GM18909 (cell line): Measurements from ENCODE around the gene OR5D16.
"Not testable (repeated sequence)": the region's sequence is repeated elsewhere in the genome, so short reads cannot be mapped to it uniquely, and the experiment has no call there.

Experiments used
- ATAC-seq: cut with Tn5 transposase; IDR thresholded peaks from one replicate; pipeline ENCODE4 v1.9.1; 2021; ENCODE audit warnings: mild to moderate bottlenecking; ENCODE audit not compliant: unreplicated experiment, poor library complexity

The OR5D16 gene

DNA sequence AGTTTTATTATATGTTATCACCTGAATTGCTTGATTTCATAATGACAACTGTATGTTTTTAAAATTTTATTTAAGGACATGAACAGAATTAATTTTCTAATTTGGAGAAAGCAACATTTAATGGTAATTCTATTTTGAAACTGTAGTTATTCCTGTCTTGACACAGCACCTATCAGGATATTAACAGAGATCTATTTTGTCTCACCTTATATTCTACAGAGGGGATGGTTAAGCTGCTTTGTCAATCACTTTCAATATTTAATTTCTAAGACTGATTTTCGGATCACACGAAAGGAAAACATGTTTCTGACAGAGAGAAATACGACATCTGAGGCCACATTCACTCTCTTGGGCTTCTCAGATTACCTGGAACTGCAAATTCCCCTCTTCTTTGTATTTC, at the start of gene OR5D16:
Gene OR5D16, plus strand, starts transcription at position 301 of the 400 bp plus-strand sequence. Its CDS starts 0 bp downstream, at position 301.
- no peak for ATAC-seq

DNA sequence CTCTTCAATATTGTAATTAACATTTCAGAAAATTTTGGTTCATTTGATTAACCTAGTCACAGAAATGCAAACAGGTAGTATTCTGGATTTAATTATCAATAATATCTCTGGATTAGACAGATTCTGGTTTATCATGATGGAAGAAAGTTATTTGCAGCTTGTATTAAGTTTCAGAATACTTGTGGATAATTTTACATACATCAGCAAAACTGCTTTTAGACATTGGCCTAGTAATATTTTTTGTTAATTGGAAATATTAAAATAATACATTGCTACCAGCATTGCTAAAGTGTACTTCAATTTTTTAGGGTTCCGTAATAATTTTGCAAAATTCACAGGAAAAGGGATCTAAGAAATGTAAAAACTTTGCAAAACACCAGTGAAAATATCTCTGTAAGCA, 46.9 kb upstream of the OR5D16 start:
- ATAC-seq, result no peak

DNA sequence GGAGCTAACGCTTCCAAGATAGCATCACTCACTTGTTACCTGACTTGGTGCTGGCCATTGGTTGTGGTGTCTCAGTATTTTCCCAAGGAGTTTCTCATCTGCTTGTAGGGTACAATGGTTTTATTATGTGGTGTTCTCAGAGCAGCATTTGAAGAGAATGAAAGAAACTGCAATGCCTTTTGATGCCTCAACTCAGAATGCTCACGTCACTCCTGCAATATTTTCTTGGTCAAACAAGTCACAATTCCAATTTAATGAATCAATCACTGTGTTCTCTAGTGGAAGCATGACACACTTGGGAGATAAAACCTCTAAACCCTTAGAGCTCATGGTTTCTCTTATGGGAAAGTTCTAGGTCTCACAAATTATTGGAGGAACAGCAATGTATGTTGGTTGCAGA, 45.2 kb upstream of the OR5D16 start:
- ATAC-seq, result no peak

DNA sequence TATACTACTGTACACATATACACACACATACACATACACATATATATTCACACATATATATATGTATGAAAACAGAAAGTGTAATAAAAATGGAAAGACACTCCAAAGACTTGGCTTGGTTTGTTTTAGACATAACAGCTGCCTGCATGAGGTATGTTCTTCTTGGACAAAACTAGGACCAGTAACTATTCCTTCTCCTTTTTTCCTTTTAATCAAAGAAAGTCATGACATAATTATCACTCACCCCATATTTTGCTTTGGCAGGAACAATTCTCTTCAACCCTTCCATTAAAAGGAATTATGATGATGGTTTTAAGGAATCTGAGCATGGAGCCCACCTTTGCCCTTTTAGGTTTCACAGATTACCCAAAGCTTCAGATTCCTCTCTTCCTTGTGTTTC, 43.3 kb upstream of the OR5D16 start, which contains the start of gene OR5D14:
Gene OR5D14, plus strand, starts transcription at position 301 of the 400 bp plus-strand sequence. Its CDS starts 0 bp downstream, at position 301.
- no peak for ATAC-seq

DNA sequence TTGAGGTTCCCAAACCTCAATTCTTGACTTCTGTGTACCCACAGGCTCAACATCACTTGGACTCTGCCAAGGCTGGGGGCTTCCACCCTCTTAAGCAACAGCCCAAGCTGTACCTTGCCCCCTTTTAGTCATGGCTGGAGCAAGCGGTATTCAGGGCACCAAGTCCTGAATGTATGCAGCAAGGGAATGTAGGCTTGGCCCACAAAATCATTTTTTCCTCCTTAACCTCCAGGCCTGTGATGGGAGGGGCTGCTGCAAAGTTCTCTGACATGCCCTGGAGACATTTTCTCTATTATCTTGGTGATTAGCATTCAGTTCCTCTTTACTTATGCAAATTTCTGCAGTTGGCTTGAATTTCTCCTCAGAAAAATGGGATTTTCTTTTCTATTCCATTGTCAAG, 32.3 kb upstream of the OR5D16 start:
- no peak for ATAC-seq

DNA sequence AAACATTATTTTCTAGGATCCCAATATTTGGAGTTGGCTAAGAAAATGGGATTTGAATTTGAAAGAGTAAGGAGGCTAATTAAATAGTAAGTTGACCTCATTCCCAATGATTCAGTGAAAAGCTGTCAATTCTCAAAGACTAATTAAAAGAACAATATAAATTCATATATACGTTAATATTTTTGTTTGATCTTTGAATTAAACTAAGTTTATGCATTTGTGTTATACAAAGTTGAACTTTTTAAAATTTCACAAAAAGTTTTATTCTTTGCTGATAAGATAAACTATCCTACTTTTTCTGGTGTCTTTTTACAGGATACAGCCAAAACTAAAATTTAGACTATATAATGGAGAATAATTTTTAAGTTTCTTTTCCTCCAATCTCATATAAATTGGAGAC, 27.5 kb upstream of the OR5D16 start, which contains the start of gene OR5L1:
Gene OR5L1, plus strand, starts transcription at position 301 of the 400 bp plus-strand sequence. CDS start 100 bp downstream, outside the sequence.
- ATAC-seq, result no peak

DNA sequence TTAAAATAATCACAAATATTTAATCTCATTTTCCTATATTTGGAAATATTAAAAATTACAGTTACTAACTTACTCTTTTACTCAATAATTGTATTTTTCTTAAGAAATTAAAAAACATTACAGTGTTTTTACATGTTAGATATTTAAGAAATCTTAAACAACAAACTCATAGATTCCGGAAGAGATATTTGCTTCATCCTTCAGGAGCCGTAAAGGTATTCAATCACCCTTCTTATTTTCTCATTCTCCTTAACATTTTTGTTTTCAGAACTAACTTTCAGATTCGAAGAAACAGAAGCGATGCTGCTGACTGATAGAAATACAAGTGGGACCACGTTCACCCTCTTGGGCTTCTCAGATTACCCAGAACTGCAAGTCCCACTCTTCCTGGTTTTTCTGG, 19.2 kb upstream of the OR5D16 start, which contains the start of gene OR5D18:
Gene OR5D18, plus strand, starts transcription at position 301 of the 400 bp plus-strand sequence. Its CDS starts 0 bp downstream, at position 301.
- no peak for ATAC-seq

- no peak for ATAC-seq
Observed at GRCh38 chr11:55826919-55827318, 11.6 kb upstream of the OR5D16 start, which contains the start of gene OR5L2. Gene OR5L2, plus strand, starts transcription at chr11:55827219. Its CDS starts 0 bp downstream, at chr11:55827219.

DNA sequence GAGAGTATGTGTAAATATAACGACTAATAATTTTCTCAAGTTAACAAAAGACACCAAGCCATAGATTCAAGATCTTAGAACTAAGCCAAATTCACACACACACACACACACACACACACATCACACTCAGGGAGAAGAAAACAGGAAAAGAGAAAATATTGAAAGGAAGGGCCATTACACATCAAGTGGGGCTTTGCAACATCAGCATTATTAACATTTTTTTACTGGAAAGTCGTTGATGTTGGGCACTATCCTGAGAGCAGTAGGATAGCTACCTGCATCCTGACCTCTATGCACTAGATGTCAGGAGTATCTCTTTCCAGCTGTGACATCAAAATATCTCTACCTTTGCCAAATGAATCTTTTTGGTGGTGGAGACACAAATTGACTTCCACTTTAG, 8.9 kb downstream of the OR5D16 start:
- ATAC-seq, result no peak

- no peak for ATAC-seq
Observed at GRCh38 chr11:55849037-55849436, 10.5 kb downstream of the OR5D16 start.

GRCh38 chr11:55852141-55852540, 13.6 kb downstream of the OR5D16 start:
- ATAC-seq, result no peak

DNA sequence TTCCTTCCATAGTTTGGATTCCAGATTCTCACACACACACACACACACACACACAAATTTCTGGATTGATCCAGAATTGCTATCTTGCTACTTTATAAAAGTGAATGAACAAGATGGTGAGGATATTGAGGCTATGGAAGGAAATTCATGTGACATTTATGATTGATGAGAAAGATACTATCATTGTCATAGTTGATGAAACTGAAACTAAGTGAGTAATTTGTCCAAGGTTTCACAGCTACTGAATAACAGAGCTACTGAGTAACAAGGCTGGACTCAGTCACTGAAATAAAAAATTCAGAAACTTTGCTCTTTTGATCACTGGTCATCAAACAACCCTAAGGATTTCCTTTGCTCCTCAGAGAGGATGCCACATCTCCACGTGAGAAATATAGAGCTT, 16.2 kb downstream of the OR5D16 start:
- no peak for ATAC-seq

GRCh38 chr11:55867354-55867753, 28.8 kb downstream of the OR5D16 start:
- not testable (repeated sequence) for ATAC-seq

GRCh38 chr11:55872731-55873130, 34.2 kb downstream of the OR5D16 start:
- not testable (repeated sequence) for ATAC-seq

GRCh38 chr11:55873146-55873545, 34.6 kb downstream of the OR5D16 start:
- not testable (repeated sequence) for ATAC-seq

GRCh38 chr11:55882997-55883396, 44.4 kb downstream of the OR5D16 start, which contains the start of gene TRIM51:
Gene TRIM51, plus strand, starts transcription at chr11:55883297. Its CDS starts 2,132 bp downstream, at chr11:55885429.
- not testable (repeated sequence) for ATAC-seq

DNA sequence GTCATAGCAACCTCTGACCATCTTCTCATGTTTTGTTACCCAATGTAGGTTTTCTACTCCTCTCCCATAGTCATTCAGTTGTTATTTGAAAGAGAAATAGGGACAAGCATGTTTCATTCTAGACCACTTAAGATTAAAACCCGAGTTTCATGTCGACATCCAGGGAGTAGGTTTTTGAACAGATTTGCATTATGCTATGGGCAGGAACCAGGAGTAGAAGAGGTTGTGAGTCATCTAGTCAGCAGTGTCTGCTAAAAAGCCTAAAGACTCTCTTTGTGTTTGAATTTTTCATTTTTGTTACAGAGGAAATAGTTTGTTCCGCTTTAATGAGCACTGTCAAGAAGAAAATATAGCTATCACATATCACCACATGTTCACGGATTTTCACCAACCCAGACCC, 46.4 kb downstream of the OR5D16 start:
- not testable (repeated sequence) for ATAC-seq

DNA sequence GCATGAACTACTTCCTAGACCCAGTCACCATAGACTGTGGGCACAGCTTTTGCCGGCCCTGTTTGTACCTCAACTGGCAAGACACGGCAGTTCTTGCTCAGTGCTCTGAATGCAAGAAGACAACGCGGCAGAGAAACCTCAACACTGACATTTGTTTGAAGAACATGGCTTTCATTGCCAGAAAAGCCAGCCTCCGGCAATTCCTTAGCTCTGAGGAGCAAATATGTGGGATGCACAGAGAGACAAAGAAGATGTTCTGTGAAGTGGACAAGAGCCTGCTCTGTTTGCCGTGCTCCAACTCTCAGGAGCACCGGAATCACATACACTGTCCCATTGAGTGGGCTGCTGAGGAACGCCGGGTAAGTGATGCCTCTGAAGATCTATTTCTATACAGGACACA, 46.9 kb downstream of the OR5D16 start:
- not testable (repeated sequence) for ATAC-seq
